ENCODE results near the gene SEC16A.

The SEC16A gene

DNA sequence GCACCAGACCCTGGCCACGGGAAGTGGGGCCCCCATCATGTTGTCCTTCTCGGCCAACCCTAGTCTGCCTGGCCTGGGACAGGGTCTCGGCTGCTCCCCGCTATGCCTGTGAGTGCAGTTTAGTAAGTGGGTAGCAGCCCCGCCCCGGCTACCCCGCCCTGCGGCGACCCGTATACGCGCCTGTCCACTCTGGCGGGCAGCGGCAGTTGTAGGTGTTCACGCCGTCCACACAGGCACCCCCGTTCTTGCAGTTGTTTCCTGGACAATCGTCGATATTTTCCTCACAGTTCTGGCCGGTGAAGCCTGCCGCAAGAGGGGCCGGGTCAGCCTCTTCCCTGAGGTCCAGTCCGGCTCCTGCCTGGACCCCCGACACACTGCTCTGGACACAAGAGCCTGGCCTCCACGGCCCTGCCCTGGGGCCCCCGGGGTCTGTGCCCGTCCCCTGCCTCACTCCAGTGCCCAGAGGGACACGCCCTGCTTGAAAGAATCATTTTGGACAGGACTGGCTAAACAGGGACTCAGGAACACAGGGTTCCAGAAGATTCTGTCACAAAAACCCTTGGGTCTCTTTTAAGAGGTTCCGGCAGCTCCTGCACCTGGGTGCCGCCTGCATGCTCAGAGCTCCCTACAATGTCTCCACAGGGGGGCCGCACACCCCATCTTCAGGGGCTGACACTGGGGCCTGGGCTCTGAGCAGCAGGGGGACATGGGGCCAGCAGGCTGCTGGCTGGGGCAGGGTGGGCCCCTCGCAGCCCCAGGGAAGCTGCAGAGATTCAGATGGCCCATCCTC lies 36.6 kb upstream of the SEC16A start:
- no peak for DNase-seq (ENCODE audit: low read depth)

DNA sequence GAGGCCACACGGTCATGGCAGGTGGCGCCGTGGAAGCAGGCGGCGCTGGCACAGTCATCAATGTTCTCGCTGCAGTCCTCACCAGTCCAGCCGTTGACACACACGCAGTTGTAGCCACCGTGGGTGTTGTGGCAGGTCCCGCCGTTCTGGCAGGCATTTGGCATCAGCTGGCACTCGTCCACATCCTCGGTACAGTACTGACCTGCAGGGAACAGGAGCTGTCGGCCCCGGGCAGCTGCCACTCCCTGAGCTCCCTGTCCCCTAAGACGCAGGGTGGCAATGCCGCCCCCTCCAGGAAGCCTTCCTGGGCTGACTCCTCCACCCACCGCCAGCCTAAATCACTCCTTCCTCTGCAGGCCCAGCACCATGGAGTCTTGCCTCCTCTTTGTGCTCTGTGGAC lies 35.8 kb upstream of the SEC16A start:
- DNase-seq (ENCODE audit: low read depth), result no peak

- no peak for DNase-seq (ENCODE audit: low read depth)
These were observed 35.1 kb upstream of the SEC16A start for GRCh38 chr9:136517950-136518349.

- no peak for DNase-seq (ENCODE audit: low read depth)
These were observed 34.3 kb upstream of the SEC16A start for GRCh38 chr9:136517012-136517743.

GRCh38 chr9:136516191-136516654 lies 33.4 kb upstream of the SEC16A start:
- DNase-seq (ENCODE audit: low read depth), result no peak

GRCh38 chr9:136515276-136515675 lies 32.4 kb upstream of the SEC16A start:
- DNase-seq (ENCODE audit: low read depth), result no peak

DNA sequence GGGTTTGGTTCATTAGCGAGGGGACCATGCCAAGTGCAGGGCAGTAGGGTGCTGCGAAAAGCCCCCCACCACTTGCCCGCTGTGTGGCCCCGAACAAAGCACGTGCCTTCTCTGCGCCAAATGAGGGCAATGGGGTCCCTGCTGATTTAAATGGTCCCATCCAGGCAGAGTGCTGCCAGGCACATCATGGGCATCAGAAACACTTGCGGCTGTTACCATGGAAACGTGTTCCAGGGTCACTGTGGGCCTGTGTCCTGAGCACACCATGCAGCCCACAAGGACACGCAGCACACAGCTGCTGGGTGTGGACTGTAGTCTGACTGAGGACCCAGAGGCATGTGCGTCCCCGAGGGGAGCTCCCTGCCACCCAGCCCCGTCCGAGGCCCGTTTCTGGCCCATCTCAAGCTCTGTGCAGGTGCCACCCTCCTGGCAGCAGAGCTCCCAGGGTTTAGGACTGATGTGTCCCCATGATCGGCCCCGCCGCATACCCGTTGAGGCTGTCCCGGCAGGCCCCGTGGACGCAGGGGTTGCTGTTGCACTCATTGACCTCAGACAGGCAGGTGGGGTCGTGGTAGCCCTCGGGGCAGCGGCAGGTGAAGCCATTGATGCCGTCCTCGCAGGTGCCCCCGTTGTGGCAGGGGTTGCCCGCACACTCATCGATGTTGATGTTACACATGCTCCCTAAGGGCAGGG lies 31.3 kb upstream of the SEC16A start:
- DNase-seq (ENCODE audit: low read depth), result no peak

DNA sequence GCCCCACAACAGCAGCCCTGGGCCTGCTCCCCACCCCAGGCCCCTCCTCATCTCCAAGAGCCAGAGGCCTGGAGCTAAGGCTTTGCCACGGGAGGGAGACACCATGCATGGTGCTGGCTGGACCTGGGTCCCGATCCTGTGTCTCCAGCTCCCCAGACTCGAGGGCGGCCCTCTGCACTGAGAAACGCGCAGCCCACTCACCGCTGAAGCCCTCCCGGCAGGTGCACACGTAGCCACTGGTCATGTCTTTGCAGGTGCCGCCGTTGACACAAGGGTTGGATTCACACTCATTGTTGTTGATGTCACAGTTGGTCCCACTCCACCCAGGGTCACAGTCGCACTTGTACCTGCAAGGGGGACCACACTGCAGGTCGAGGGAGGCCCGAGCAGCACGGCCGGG lies 30.4 kb upstream of the SEC16A start:
- DNase-seq (ENCODE audit: low read depth), result no peak

GRCh38 chr9:136512651-136513071 lies 29.8 kb upstream of the SEC16A start:
- no peak for DNase-seq (ENCODE audit: low read depth)

- no peak for DNase-seq (ENCODE audit: low read depth)
These were observed 29.1 kb upstream of the SEC16A start for GRCh38 chr9:136511670-136512592.

DNA sequence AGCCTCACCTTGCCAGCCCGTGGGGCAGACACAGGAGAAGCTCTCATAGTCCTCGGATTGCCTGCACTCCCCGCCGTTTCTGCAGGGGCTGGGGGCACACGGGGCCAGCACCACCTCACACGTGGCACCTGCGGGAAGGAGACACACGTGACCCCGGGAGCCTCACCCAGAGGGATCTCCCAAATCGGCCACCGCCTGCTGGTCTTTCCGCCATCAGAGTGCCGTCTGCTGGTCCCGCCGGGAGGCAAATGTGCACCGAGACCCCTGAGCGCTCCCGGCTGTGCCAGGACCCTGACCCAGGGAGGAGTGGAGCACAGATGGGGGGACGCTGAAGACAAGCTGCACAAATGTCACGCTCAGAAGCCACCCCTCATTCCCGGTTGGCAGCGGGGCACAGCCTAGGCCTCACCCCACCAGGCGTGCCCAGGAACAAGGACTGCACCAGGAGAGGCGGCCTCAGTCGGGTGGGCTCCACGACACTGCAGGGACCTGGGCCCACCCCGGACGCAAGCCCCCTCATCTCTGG lies 28.4 kb upstream of the SEC16A start:
- no peak for DNase-seq (ENCODE audit: low read depth)

GRCh38 chr9:136510561-136510960 lies 27.7 kb upstream of the SEC16A start:
- DNase-seq (ENCODE audit: low read depth), result no peak

DNA sequence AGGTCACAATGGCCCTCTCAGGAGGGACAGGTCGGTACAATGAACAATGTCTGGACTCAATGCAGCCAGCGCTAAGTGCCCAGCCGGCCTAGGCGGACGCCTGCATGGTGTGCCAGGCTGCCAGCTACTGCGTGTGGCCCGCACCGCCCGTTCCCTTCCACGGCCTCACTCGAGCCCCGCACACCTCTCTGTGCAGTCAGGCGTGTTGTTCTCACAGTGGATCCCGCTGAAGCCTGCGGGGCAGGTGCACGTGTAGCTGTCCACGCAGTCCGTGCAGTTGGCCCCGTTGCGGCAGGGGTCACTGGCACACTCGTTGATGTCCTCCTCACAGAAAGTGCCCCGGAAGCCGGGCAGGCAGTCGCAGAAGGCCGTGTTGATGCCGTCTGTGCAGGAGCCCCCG lies 26.7 kb upstream of the SEC16A start:
- DNase-seq (ENCODE audit: low read depth), result no peak

DNA sequence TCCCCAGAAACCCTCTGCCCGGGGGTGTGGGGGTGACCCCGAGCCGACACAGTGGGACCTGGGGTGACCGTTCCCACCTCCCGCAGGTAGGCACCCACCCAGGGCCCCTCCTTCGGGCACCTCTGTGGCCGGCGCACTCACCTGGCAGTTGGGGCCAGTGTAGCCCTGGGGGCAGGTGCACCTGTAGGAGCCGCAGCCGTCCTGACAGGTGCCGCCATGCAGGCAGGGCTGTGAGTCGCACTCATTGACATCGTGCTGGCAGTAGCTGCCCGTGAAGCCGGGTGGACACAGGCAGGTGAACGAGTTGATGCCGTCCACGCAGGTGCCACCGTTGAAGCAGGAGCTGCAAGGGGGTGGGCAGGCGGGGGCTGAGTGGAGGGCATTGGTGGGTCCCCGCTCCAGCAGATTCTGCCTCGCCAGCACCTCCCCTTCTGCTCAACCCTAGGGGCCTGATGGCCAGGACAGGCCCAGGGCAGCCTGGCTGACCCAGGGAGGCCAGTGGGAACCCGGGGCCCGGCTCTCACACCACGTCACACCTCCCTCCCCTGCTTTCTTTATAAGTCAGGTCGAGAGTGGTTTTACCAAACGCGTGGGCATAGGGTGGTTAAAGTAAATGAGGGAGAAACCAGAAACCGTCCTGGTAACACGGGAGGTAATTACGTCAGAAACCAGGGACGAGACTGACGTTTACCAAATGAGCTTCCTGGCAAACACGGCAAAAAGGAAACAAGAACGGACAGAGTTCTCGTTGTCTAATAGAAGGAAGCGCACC lies 26.1 kb upstream of the SEC16A start:
- no peak for DNase-seq (ENCODE audit: low read depth)

- DNase-seq (ENCODE audit: low read depth), result no peak
These were observed 25.1 kb upstream of the SEC16A start for GRCh38 chr9:136507992-136508375.

- DNase-seq (ENCODE audit: low read depth), result no peak
These were observed 24.6 kb upstream of the SEC16A start for GRCh38 chr9:136507221-136507991.

- DNase-seq (ENCODE audit: low read depth), result no peak
These were observed 23.6 kb upstream of the SEC16A start for GRCh38 chr9:136506425-136506824.

GRCh38 chr9:136505406-136506403 lies 22.9 kb upstream of the SEC16A start:
- DNase-seq (ENCODE audit: low read depth), result no peak
